GM19239 (cell line): Measurements from ENCODE around the gene GAGE13.
"Not testable (repeated sequence)": the region's sequence is repeated elsewhere in the genome, so short reads cannot be mapped to it uniquely, and the experiment has no call there.

Experiments
- DNase-seq: peaks from one replicate; pipeline ENCODE4 v3.0.0; 2011; ENCODE audit warnings: low spot score; ENCODE audit not compliant: insufficient read length
- FAIRE-seq: peaks from 2 replicates; lab custom pipeline; 2011; peaks lifted over from hg19 to GRCh38; lab: Jason Lieb, UNC

The GAGE13 gene

GRCh38 chrX:49323735-49324134, 7.6 kb upstream of the GAGE13 start:
- DNase-seq, FAIRE-seq: not testable (repeated sequence)

- not testable (repeated sequence) for DNase-seq, FAIRE-seq
These were observed 961 bp upstream of the GAGE13 start for GRCh38 chrX:49330421-49330820.

GRCh38 chrX:49331841-49332240, 459 bp downstream of the GAGE13 start:
- not testable (repeated sequence) for FAIRE-seq

GRCh38 chrX:49341449-49341848, 10.1 kb downstream of the GAGE13 start:
- FAIRE-seq, DNase-seq: not testable (repeated sequence)

More at GRCh38 chrX:49331841-49332240, 459 bp downstream of the GAGE13 start:
- not testable (repeated sequence) for DNase-seq

GRCh38 chrX:49344496-49345175, 13.3 kb downstream of the GAGE13 start:
- FAIRE-seq, DNase-seq: not testable (repeated sequence)

GRCh38 chrX:49345402-49345801, 14.0 kb downstream of the GAGE13 start:
- not testable (repeated sequence) for FAIRE-seq, DNase-seq

- not testable (repeated sequence) for FAIRE-seq, DNase-seq
These were observed 14.8 kb downstream of the GAGE13 start for GRCh38 chrX:49346150-49346549.
